Body of pancreas (tissue), 4 donors: ENCODE results near the gene RNF157.

ENCODE experiments used
- CTCF ChIP-seq, 7 experiments: fragments of 450-650 bp in 4 of 7; fragments of 200-600 bp in 3 of 7; sonication (generic) in 3 of 7; IDR thresholded peaks; one replicate each; pipeline ENCODE4 v1.5.1; 2016 to 2019; ENCODE audit warnings: antibody characterized with exemption in 7 of 7
- POLR2A ChIP-seq, 3 donors: fragments of 450-650 bp; IDR thresholded peaks; one replicate each; pipeline ENCODE4 v1.6.1; 2016; ENCODE audit warnings: antibody characterized with exemption in 3 of 3, mild to moderate bottlenecking in 2 of 3

- no peak for TF ChIP-seq CTCF (IDR thresholded peaks at IDR 0.05)
- no peak for TF ChIP-seq POLR2A (IDR thresholded peaks at IDR 0.05)
Observed at GRCh38 chr17:76246080-76247066, 6.1 kb upstream of the RNF157 start.
